ENCODE measurements around the gene SH3BP2. TPM values are rescaled to one million over a fixed set of nuclear protein-coding genes. Genes with fewer than 3 reads are reported as not detected.

The SH3BP2 gene
- polyA plus RNA-seq, 1 of the 3 experiments (the other 2 are of a cell fraction), result 25.2 TPM

DNA sequence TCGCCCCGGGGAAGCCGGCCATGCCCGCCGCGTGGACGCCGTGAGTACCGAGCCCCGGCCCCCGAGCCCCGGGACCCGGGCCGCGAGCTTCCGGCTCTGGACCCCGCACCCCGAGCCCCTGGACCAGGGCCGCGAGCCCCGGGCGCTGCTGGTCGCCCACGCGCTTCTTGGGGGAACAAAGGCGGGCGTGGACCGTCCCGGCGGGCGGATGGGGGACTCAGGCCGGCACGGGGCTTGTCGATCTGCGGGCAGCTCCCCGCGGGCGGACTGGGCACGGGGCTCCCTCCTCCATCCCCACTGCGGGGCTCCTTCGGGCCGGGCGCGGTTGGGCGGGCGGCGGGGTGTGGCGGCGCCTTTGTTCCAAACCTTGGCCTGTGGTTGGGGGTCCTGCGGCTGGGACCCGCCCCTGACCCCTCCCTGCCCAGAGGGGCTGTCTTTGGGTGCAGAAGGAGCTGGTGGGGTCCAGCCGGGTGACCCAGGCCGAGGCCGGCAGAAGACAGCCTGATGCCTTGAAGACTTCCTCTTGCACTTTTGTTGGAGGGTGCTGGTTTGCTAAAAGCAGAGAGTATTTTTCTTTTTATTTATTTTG lies 25.6 kb downstream of the SH3BP2 start:
- H3K27ac ChIP-seq (ENCODE audit: low read depth in 2 of 2, low read length in 1 of 2), result peak overlapping the region; percentile 30 to 64; a peak in 2 of 4 replicates
- peaks cover 2 to 5% of the 10 kb centered on the region in 2 experiments for H3K36me3 ChIP-seq (replicated peaks in 1 of 2; ENCODE audit: control insufficient read depth in 1 of 2, insufficient read depth in 2 of 2, low read length in 1 of 2)
- ChIA-PET POLR2A (interaction anchor here (0.6 to 1.6 kb wide), 6 partner anchors 9 to 789 kb away, joined by 3 to 10 read pairs (median 6); partner anchors contain the start of gene TNIP2), CTCF (interaction anchor here (0.6 to 2.0 kb wide), 7 partner anchors 12 to 992 kb away, joined by 3 to 11 read pairs (median 3); partner anchors contain the start of gene ADD1)
- peak overlapping the region; percentile 64 to 75 for H3K4me3 ChIP-seq (ENCODE audit: low read depth in 2 of 2, low read length in 1 of 2)
- H3K79me2 ChIP-seq (ENCODE audit: insufficient read depth), result peaks cover 25% of the 10 kb centered on the region
- no peaks in the 10 kb centered on the region for H3K27me3 ChIP-seq (ENCODE audit: insufficient read depth)
- H3K9me2 ChIP-seq, result no peaks in the 10 kb centered on the region
- H3K4me1 ChIP-seq (ENCODE audit: control insufficient read depth in 1 of 2, insufficient read depth in 2 of 2, low read depth in 1 of 2, low read length in 1 of 2), result peaks cover 0 to 14% of the 10 kb centered on the region in 2 experiments; a peak in 1 of 4 replicates
- H3F3A ChIP-seq (replicated peaks; ENCODE audit: insufficient read depth), result peaks cover 4% of the 10 kb centered on the region
- peaks cover 5% of the 10 kb centered on the region; the same call in 1 of the 2 replicates for H3K9me3 ChIP-seq
- H4K20me1 ChIP-seq (ENCODE audit: insufficient read depth), result no peaks in the 10 kb centered on the region
- H3K4me2 ChIP-seq, result peak overlapping the region; percentile 85
- WGBS (ENCODE audit: low lambda C conversion rate), result 26% methylated on average over 5 of the region's 54 CpGs
- H3K9ac ChIP-seq, result peak overlapping the region; percentile 84
- TF ChIP-seq SIN3A (IDR thresholded peaks at IDR 0.05; ENCODE audit: borderline replicate concordance, low read depth, low read length) (no peak), MXI1 (IDR thresholded peaks at IDR 0.05; ENCODE audit: low read depth, low read length) (0 out of 2 replicates have a peak, but pooled peaks have one; percentile 33)
- TF ChIP-seq, protein P1, sequence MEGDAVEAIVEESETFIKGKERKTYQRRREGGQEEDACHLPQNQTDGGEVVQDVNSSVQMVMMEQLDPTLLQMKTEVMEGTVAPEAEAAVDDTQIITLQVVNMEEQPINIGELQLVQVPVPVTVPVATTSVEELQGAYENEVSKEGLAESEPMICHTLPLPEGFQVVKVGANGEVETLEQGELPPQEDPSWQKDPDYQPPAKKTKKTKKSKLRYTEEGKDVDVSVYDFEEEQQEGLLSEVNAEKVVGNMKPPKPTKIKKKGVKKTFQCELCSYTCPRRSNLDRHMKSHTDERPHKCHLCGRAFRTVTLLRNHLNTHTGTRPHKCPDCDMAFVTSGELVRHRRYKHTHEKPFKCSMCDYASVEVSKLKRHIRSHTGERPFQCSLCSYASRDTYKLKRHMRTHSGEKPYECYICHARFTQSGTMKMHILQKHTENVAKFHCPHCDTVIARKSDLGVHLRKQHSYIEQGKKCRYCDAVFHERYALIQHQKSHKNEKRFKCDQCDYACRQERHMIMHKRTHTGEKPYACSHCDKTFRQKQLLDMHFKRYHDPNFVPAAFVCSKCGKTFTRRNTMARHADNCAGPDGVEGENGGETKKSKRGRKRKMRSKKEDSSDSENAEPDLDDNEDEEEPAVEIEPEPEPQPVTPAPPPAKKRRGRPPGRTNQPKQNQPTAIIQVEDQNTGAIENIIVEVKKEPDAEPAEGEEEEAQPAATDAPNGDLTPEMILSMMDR (IDR thresholded peaks at IDR 0.05), result no peak
- peak; percentile 91 for DNase-seq
- H2AFZ ChIP-seq (ENCODE audit: low read depth), result peak overlapping the region; percentile 72

- Histone ChIP-seq H3K36me3 (replicated peaks in 1 of 2; ENCODE audit: control insufficient read depth in 1 of 2, insufficient read depth in 2 of 2, low read length in 1 of 2) (peaks cover 4 to 5% of the 10 kb centered on the region in 2 experiments), H3F3A (replicated peaks; ENCODE audit: insufficient read depth) (peaks cover 4% of the 10 kb centered on the region), H3K9ac (peak overlapping the region; percentile 84), H3K79me2 (ENCODE audit: insufficient read depth) (peaks cover 25% of the 10 kb centered on the region), H3K4me1 (ENCODE audit: control insufficient read depth in 1 of 2, insufficient read depth in 2 of 2, low read depth in 1 of 2, low read length in 1 of 2) (peaks cover 0 to 12% of the 10 kb centered on the region in 2 experiments; a peak in 1 of 4 replicates), H3K4me2 (peak overlapping the region; percentile 85), H3K9me2 (no peaks in the 10 kb centered on the region), H3K27ac (ENCODE audit: low read depth in 2 of 2, low read length in 1 of 2) (no peak overlapping the region), H3K4me3 (ENCODE audit: low read depth in 2 of 2, low read length in 1 of 2) (peak overlapping the region in 1 of 2 experiments; percentile 75; a peak in 3 of 4 replicates), H2AFZ (ENCODE audit: low read depth) (no peak overlapping the region), H3K9me3 (peaks cover 5% of the 10 kb centered on the region; the same call in 1 of the 2 replicates), H4K20me1 (ENCODE audit: insufficient read depth) (no peaks in the 10 kb centered on the region), H3K27me3 (ENCODE audit: insufficient read depth) (no peaks in the 10 kb centered on the region)
- WGBS (ENCODE audit: low lambda C conversion rate), result 86% methylated on average over 3 of the region's 5 CpGs
- POLR2A ChIA-PET, result interaction anchor here (0.6 to 1.6 kb wide), 5 partner anchors 10 to 142 kb away, joined by 3 to 10 read pairs (median 6); partner anchors contain the start of gene TNIP2
- CTCF ChIA-PET, result interaction anchor here (0.9 to 2.0 kb wide), 5 partner anchors 16 to 993 kb away, joined by 3 to 11 read pairs (median 3); partner anchors contain the start of gene ADD1
- no peak for DNase-seq
- no peak for TF ChIP-seq EP300 (IDR thresholded peaks at IDR 0.05; ENCODE audit: borderline replicate concordance in 1 of 2, low read depth in 1 of 2, low read length in 1 of 2)
- no peak for TF ChIP-seq FOXJ3 (CRISPR knock-in tag; IDR thresholded peaks at IDR 0.05)
- no peak for TF ChIP-seq GATA2 (CRISPR knock-in tag; IDR thresholded peaks at IDR 0.05)
- TF ChIP-seq, protein P2, sequence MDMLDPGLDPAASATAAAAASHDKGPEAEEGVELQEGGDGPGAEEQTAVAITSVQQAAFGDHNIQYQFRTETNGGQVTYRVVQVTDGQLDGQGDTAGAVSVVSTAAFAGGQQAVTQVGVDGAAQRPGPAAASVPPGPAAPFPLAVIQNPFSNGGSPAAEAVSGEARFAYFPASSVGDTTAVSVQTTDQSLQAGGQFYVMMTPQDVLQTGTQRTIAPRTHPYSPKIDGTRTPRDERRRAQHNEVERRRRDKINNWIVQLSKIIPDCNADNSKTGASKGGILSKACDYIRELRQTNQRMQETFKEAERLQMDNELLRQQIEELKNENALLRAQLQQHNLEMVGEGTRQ (IDR thresholded peaks at IDR 0.05; ENCODE audit: borderline replicate concordance, low read depth, low read length), result no peak
- no peak for TF ChIP-seq NRF1 (IDR thresholded peaks at IDR 0.05; ENCODE audit: low read depth, low read length)
- TF ChIP-seq SMC3 (IDR thresholded peaks at IDR 0.05; ENCODE audit: low read depth, low read length), result no peak
- TF ChIP-seq MEF2A (IDR thresholded peaks at IDR 0.05; ENCODE audit: borderline replicate concordance, low read depth), result no peak
- no peak for TF ChIP-seq TEAD4 (IDR thresholded peaks at IDR 0.05; ENCODE audit: borderline replicate concordance, insufficient read depth)
- TF ChIP-seq ELF1 (IDR thresholded peaks at IDR 0.05), result no peak
- TF ChIP-seq IRF3 (IDR thresholded peaks at IDR 0.05; ENCODE audit: low read depth, low read length), result no peak
- TF ChIP-seq NFIC (IDR thresholded peaks at IDR 0.05; ENCODE audit: borderline replicate concordance), result no peak
- TF ChIP-seq, protein P3, sequence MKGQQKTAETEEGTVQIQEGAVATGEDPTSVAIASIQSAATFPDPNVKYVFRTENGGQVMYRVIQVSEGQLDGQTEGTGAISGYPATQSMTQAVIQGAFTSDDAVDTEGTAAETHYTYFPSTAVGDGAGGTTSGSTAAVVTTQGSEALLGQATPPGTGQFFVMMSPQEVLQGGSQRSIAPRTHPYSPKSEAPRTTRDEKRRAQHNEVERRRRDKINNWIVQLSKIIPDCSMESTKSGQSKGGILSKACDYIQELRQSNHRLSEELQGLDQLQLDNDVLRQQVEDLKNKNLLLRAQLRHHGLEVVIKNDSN (IDR thresholded peaks at IDR 0.05; ENCODE audit: borderline replicate concordance, low read depth), result no peak
- TF ChIP-seq, protein P1 (IDR thresholded peaks at IDR 0.05), result no peak
- TF ChIP-seq GABPA (IDR thresholded peaks at IDR 0.05; ENCODE audit: low read depth), result no peak
Measured at GRCh38 chr4:2819244-2820215, 26.6 kb downstream of the SH3BP2 start.

Data from SK-N-SH (cell line).